Upper lobe of left lung (tissue), 6 donors: ENCODE measurements around the gene CDK11B. TPM values are rescaled to one million over a fixed set of nuclear protein-coding genes. Genes with fewer than 3 reads are reported as not detected.

Experiments used
- ATAC-seq, 2 donors: fragments of 200-7000 bp; cut with Tn5 transposase; one replicate each; pipeline ENCODE4 v1.9.1; 2022; ENCODE audit warnings: mild to moderate bottlenecking in 2 of 2, moderate library complexity in 2 of 2; ENCODE audit not compliant: low FRiP score in 2 of 2
- DNase-seq, 2 donors: peaks; one replicate each; pipeline ENCODE4 v3.0.0-alpha.2; 2019 to 2020
- H3K27ac ChIP-seq, 4 donors: fragments of 200-600 bp; sonication (generic); one replicate each; pipeline ENCODE4 v1.5.1; 2016 to 2019
- H3K27me3 ChIP-seq, 4 donors: fragments of 200-600 bp; sonication (generic); one replicate each; pipeline ENCODE4 v1.5.1; 2017 to 2019
- H3K36me3 ChIP-seq, 4 donors: fragments of 200-600 bp; sonication (generic); one replicate each; pipeline ENCODE4 v1.5.1; 2016 to 2019
- H3K4me1 ChIP-seq, 4 donors: fragments of 200-600 bp; sonication (generic); one replicate each; pipeline ENCODE4 v1.5.1; 2018 to 2019
- H3K4me3 ChIP-seq, 4 donors: fragments of 200-600 bp; sonication (generic); one replicate each; pipeline ENCODE4 v1.5.1; 2017 to 2019; ENCODE audit warnings: mild to moderate bottlenecking in 2 of 4, moderate library complexity in 1 of 4
- H3K9me3 ChIP-seq, 4 donors: fragments of 200-600 bp; sonication (generic); one replicate each; pipeline ENCODE4 v1.5.1; 2018 to 2019
- EP300 ChIP-seq, 4 donors: sonication (generic); formaldehyde crosslinking; IDR thresholded peaks; one replicate each; pipeline ENCODE4 v1.5.1; 2017; ENCODE audit warnings: antibody characterized with exemption in 4 of 4, control low read depth in 2 of 4
- POLR2A ChIP-seq, 4 donors: fragments of 450-650 bp; IDR thresholded peaks; one replicate each; pipeline ENCODE4 v1.5.1; 2016 to 2017; ENCODE audit warnings: antibody characterized with exemption in 4 of 4, mild to moderate bottlenecking in 2 of 4
- POLR2AphosphoS5 ChIP-seq, 2 donors: sonication (generic); formaldehyde crosslinking; IDR thresholded peaks; one replicate each; pipeline ENCODE4 v1.5.1; 2017; ENCODE audit warnings: antibody characterized with exemption in 2 of 2
- WGBS, 2 donors: methylation state at CpG; one replicate each; pipeline ENCODE4 v1.1.5; 2017 to 2018; 5-methylcytosine and 5-hydroxymethylcytosine counted together
- total RNA-seq, 6 donors: library from RNA; depleted of rRNA in 4 of 6; stranded (reverse); fragments of >200 nt in 4 of 6; gene quantifications; one replicate each; pipeline versions ENCODE4 v1.1.0 to v1.2.1, GENCODE V29; 2016 to 2021
- TF ChIP-seq, protein P1 (sequence below), 6 experiments: fragments of 450-650 bp in 4 of 6; fragments of 200-600 bp in 2 of 6; sonication (generic) in 2 of 6; IDR thresholded peaks; one replicate each; pipeline ENCODE4 v1.5.1; 2016 to 2019; ENCODE audit warnings: antibody characterized with exemption in 6 of 6
- donor health status: DM: no; HTN: no; CAD: no; lungs with moderate emphysema.
- donor health status: DM: no; HTN: yes; CAD: no; lungs with severe emphysema.

Gene CDK11B
- total RNA-seq, 6 donors from 2014 or later = 20.8 to 55.5 (median 24.9) TPM

DNA sequence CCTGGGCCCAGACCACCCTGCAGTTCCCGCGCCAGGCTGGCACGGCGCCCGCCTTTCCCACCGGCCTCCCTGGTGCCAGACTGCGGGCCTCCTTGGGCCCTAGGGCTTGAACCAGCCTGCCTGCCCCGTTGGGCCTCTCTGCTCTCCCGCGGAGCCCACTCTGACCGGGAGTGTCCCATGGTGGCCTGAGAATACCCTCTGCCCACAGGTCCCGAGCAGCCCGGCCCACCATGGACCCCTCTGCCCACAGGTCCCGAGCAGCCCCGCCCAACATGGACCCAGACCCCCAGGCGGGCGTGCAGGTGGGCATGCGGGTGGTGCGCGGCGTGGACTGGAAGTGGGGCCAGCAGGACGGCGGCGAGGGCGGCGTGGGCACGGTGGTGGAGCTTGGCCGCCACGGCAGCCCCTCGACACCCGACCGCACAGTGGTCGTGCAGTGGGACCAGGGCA lies 35.6 kb downstream of the CDK11B start:
- ATAC-seq (no peak), DNase-seq (peak in 1 of 2 donors; percentile 87)

DNA sequence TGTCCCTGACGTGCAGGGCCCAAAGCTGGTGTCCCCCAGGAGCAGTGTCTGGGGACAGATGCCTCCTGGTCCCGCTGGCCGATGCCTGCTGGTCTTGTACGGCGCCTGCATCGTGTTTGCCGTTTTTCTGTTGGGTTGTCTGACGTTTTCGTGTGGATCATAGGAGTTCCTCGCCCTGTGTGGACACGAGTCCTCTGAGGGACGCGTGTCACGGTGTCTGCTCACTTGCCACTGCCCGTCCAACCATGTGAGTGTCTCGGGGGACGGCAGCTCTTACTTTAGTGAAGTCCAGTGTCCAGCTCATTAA lies 36.1 kb downstream of the CDK11B start:
- Histone ChIP-seq H3K4me1 (peaks cover 0 to 9% (median 0%) of the 10 kb centered on the region in 4 donors), H3K9me3 (no peaks in the 10 kb centered on the region), H3K4me3 (no peak overlapping the region), H3K27ac (no peak overlapping the region), H3K36me3 (peaks cover 0 to 29% (median 9%) of the 10 kb centered on the region in 4 donors), H3K27me3 (no peaks in the 10 kb centered on the region)
- ATAC-seq = no peak
- TF ChIP-seq POLR2AphosphoS5 (IDR thresholded peaks at IDR 0.05) (no peak), EP300 (IDR thresholded peaks at IDR 0.05) (no peak), POLR2A (IDR thresholded peaks at IDR 0.05) (no peak)
- TF ChIP-seq, protein P1, sequence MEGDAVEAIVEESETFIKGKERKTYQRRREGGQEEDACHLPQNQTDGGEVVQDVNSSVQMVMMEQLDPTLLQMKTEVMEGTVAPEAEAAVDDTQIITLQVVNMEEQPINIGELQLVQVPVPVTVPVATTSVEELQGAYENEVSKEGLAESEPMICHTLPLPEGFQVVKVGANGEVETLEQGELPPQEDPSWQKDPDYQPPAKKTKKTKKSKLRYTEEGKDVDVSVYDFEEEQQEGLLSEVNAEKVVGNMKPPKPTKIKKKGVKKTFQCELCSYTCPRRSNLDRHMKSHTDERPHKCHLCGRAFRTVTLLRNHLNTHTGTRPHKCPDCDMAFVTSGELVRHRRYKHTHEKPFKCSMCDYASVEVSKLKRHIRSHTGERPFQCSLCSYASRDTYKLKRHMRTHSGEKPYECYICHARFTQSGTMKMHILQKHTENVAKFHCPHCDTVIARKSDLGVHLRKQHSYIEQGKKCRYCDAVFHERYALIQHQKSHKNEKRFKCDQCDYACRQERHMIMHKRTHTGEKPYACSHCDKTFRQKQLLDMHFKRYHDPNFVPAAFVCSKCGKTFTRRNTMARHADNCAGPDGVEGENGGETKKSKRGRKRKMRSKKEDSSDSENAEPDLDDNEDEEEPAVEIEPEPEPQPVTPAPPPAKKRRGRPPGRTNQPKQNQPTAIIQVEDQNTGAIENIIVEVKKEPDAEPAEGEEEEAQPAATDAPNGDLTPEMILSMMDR (IDR thresholded peaks at IDR 0.05) = no peak
- DNase-seq = no peak
- WGBS, 2 donors = 91 to 97% methylated on average over 17 of the region's 17 CpGs

More for the DNA sequence above, 35.6 kb downstream of the CDK11B start:
- Histone ChIP-seq H3K27ac (no peak overlapping the region), H3K4me1 (peaks cover 0 to 9% (median 0%) of the 10 kb centered on the region in 4 donors), H3K27me3 (no peaks in the 10 kb centered on the region), H3K4me3 (no peak overlapping the region), H3K36me3 (peaks cover 0 to 30% (median 8%) of the 10 kb centered on the region in 4 donors), H3K9me3 (no peaks in the 10 kb centered on the region)
- 93 to 99% methylated on average over 9 to 25 of the region's 33 CpGs for WGBS, 2 donors
- TF ChIP-seq EP300 (IDR thresholded peaks at IDR 0.05) = no peak
- TF ChIP-seq POLR2AphosphoS5 (IDR thresholded peaks at IDR 0.05) = no peak
- TF ChIP-seq POLR2A (IDR thresholded peaks at IDR 0.05) = no peak
- TF ChIP-seq, protein P1 (IDR thresholded peaks at IDR 0.05) = no peak

DNA sequence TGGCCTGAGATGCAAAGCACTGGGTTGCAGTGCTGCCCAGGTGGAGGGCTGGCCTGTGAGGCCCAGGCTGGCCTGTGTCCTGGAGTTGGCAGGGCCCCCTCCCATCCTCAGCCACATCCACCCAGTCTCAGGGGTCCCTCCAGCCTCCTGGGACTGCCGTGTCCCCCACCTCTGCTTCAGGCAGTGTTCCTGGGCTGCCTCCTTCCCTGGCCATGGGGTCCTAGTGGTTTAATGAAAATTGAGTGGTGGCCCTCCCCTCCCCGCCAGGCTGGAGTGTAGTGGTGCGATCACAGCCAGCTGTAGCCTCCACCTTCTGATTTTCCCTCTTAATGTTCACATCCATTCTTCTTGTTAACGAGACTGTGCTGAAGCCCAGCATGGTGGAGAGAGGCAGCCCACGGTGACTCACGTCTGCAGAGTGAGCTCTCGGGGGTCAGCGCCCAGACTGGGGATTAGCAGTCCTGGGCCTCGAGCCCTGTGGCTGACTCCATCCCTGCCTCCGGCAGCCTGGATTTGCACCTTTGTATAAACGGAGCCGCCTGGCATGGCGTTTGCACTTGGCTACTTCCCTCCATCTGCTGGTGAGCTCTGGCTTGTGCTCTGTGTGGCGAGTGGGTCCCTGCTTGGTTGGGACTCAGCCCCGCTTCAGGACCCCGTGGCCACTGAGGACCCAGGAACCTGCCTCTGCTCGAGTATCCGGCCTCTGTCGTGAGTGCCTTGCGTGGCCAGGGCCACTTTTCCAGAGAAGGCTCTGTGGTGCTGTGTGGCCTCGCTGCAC lies 36.6 kb downstream of the CDK11B start:
- no peaks in the 10 kb centered on the region for H3K27me3 ChIP-seq
- WGBS, 2 donors = 81 to 86% methylated on average over 15 to 21 of the region's 21 CpGs
- no peak overlapping the region for H3K4me3 ChIP-seq
- no peak overlapping the region for H3K27ac ChIP-seq
- no peak for ATAC-seq
- peak in 1 of 2 donors; percentile 61 for DNase-seq
- H3K4me1 ChIP-seq = peaks cover 1 to 12% (median 3%) of the 10 kb centered on the region in 4 donors
- peaks cover 0 to 27% (median 11%) of the 10 kb centered on the region in 4 donors for H3K36me3 ChIP-seq
- no peaks in the 10 kb centered on the region for H3K9me3 ChIP-seq
- TF ChIP-seq POLR2AphosphoS5 (IDR thresholded peaks at IDR 0.05) (no peak), EP300 (IDR thresholded peaks at IDR 0.05) (no peak)

DNA sequence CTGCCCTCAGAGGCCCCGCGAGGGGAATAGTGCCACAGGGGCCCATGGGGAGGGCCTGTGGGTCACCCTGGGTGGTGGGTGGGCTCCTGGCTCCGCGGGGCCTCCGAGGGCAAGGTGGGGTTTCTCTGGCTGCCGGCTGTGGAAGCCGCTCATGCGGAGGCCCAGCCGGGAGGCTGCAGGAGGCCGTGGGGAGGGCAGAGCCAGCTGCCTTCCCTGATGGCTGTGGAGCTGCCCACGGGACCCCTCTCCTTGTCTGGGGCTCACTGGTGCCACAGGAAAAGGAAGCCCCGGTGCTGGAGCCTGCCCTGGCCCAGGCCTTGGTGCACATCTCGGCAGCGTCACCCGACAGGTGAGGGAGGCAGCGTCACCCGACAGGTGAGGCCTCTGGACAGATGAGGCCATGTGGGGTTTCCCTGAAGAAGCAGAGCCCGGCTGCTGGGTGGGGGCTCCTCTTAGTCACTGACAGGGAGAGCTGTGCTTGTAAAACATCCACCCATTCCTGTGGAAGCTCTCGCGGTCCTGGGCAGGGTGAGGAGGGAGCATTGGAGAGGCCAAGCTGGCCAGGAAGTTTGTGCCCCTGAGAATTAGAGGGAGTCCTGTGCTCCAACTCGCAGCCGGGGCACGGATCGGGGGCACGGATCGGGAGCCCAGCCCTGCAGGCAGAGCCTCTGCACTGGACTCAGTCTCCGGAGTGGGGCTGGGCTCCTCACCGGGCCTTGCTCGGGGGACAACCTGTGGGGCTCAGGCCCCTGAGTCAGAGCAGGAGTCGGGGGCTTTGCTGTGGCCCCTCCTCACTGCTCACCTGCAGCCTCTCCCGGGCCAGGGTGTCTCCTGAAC lies 37.4 kb downstream of the CDK11B start:
- 85 to 89% methylated on average over 10 to 30 of the region's 31 CpGs for WGBS, 2 donors
- Histone ChIP-seq H3K4me1 (peaks cover 9 to 20% (median 11%) of the 10 kb centered on the region in 4 donors), H3K9me3 (no peaks in the 10 kb centered on the region), H3K27ac (no peak overlapping the region), H3K27me3 (no peaks in the 10 kb centered on the region), H3K36me3 (peaks cover 0 to 20% (median 10%) of the 10 kb centered on the region in 4 donors), H3K4me3 (no peak overlapping the region)
- ATAC-seq (no peak), DNase-seq (peak in 1 of 2 donors; percentile 81)
- no peak for TF ChIP-seq POLR2A (IDR thresholded peaks at IDR 0.05)
- TF ChIP-seq EP300 (IDR thresholded peaks at IDR 0.05) = no peak

DNA sequence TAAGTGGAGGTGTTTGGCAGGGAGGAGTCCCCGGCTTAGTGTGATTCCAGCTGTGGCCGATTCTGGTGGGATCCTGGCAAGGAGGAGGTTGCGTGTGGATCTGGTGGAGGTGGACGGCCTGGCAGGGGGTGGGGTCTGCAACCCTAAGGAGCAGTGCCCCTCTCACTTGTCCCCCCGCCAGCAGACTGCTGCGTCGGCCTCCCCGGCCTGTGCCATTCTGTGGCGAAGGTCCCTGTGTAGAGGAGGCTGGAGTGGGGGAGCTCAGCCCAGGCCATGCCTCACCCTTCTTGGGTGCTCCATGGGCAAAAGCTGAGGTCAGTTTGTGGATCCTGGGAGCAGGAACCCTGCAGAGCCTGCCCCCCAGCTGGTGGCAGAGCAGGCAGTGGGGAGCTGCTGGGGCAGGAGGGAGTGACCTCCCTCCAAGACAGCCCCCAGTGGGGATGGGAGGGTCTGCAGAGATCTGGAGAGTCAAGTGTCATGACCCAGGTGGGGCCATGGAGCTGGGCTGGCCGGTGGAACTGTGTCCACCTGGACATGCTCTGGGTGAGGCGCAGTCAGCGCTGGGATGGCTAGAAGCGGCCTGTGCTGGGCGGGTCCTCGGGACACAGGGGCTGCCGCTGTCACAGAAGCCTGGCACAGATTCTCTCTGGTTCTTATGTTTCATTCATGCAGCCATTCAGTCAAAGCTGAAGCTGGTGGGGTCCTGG lies 38.2 kb downstream of the CDK11B start:
- TF ChIP-seq, protein P1 (IDR thresholded peaks at IDR 0.05) = peak in 1 of 6 experiments; percentile 3
- no peak for TF ChIP-seq POLR2AphosphoS5 (IDR thresholded peaks at IDR 0.05)
- TF ChIP-seq POLR2A (IDR thresholded peaks at IDR 0.05) = no peak
- no peak for TF ChIP-seq EP300 (IDR thresholded peaks at IDR 0.05)
- 90 to 100% methylated on average over 4 to 9 of the region's 16 CpGs for WGBS, 2 donors
- Histone ChIP-seq H3K9me3 (no peaks in the 10 kb centered on the region), H3K4me3 (no peak overlapping the region), H3K27ac (no peak overlapping the region), H3K4me1 (peaks cover 9 to 25% (median 13%) of the 10 kb centered on the region in 4 donors), H3K27me3 (no peaks in the 10 kb centered on the region), H3K36me3 (peaks cover 0 to 19% (median 10%) of the 10 kb centered on the region in 4 donors)
- DNase-seq = peak in 1 of 2 donors; percentile 61
- no peak for ATAC-seq
